BLaER1 (cell line): Measurements from ENCODE around the gene EFNB1.

Experiments
- H3K27ac ChIP-seq: shearing (Covaris generic); formaldehyde crosslinking; 2 replicates; pipeline ENCODE4 v1.8.1; 2022
- H3K27me3 ChIP-seq: shearing (Covaris generic); formaldehyde crosslinking; 2 replicates; pipeline ENCODE4 v1.8.1; 2022
- H3K36me3 ChIP-seq: shearing (Covaris generic); formaldehyde crosslinking; 2 replicates; pipeline ENCODE4 v1.8.1; 2022
- H3K4me1 ChIP-seq: shearing (Covaris generic); formaldehyde crosslinking; 2 replicates; pipeline ENCODE4 v1.8.1; 2022
- H3K4me2 ChIP-seq: shearing (Covaris generic); formaldehyde crosslinking; 2 replicates; pipeline ENCODE4 v1.8.1; 2022
- H3K4me3 ChIP-seq: shearing (Covaris generic); formaldehyde crosslinking; 2 replicates; pipeline ENCODE4 v1.8.1; 2022
- H3K9ac ChIP-seq: shearing (Covaris generic); formaldehyde crosslinking; 2 replicates; pipeline ENCODE4 v1.8.1; 2022
- H3K9me3 ChIP-seq: shearing (Covaris generic); formaldehyde crosslinking; 2 replicates; pipeline ENCODE4 v1.8.1; 2022
- H4K20me1 ChIP-seq: shearing (Covaris generic); formaldehyde crosslinking; 2 replicates; pipeline ENCODE4 v1.8.1; 2022
- Cebpa-rat ChIP-seq: shearing (Covaris generic); IDR thresholded peaks from 2 replicates; pipeline ENCODE4 v1.8.1; 2022

The EFNB1 gene

GRCh38 chrX:68826113-68826980, 2.5 kb upstream of the EFNB1 start:
- Histone ChIP-seq H3K4me1 (peaks cover 8% of the 10 kb centered on the region; the same call in 1 of the 2 replicates), H3K36me3 (no peaks in the 10 kb centered on the region), H3K27me3 (peaks cover 61% of the 10 kb centered on the region), H3K4me2 (no peak overlapping the region), H3K9ac (no peak overlapping the region), H3K27ac (no peak overlapping the region), H4K20me1 (peaks cover 19% of the 10 kb centered on the region), H3K9me3 (no peaks in the 10 kb centered on the region), H3K4me3 (no peak overlapping the region)
- TF ChIP-seq Cebpa-rat = no peak

DNA sequence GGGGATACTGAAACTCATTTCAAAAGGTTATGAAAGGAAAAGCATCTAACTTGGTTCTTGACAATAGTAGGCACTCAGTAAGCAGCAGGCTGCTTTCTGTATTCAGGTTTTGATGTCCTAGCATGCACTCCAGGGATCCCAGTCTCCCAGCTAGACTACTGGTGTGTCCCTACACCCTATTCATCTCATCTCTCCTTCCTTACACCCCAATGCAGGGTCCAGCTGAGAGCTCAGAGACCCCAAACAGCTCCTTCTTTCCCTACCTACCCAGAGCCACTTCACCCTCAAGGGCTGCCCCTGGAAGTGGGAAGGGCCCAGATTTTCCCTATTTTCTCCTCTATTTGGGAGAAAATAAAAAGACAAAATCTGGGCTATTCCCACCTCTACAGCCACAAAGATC, 1.6 kb upstream of the EFNB1 start:
- Histone ChIP-seq H3K4me2 (no peak overlapping the region), H3K4me1 (peaks cover 15% of the 10 kb centered on the region), H3K9me3 (no peaks in the 10 kb centered on the region), H4K20me1 (peaks cover 28% of the 10 kb centered on the region), H3K27ac (no peak overlapping the region), H3K9ac (no peak overlapping the region), H3K4me3 (no peak overlapping the region), H3K27me3 (peaks cover 63% of the 10 kb centered on the region), H3K36me3 (no peaks in the 10 kb centered on the region)
- TF ChIP-seq Cebpa-rat = no peak

DNA sequence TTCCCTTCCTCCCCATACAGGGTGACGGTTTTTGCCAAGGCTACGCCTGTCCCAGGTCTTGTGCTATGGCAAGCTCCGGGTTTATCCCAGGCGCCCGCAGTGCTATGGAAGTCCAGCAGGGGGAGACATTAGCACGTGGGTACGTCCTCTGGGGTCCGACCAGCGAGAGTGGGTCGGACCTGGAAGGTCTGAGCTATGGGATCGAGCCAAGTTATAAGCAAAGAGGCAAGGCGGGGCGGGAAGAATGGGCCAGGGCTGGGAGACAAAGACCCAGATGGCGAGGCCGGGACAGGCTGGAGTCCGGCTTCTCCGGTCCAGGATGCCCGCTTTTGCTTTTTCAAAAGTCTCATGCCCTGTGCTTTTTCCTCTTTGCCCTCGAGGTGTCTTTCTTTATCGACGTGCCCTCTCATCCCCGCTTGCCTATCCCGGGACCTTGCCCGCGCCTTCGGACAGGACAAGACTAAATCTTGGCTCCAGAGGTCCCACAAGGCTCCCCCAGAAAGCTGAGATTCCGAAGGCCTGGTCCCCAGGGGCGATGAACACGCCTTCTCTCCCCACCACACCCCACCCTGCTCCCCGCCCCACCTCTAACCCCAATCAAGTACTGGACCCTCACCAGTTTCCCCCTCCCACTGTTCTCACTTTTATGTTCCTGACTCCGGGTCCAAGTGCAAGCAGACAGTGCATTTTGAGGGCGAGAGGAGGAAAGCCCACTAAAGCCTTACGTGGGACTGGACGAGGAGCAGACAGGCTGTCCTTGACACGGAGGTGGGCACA, 785 bp upstream of the EFNB1 start:
- 0 out of 2 replicates have a peak overlapping the region, but pooled peaks have one; percentile 24 for H3K9ac ChIP-seq
- H3K4me1 ChIP-seq = peaks cover 23% of the 10 kb centered on the region
- H3K9me3 ChIP-seq = no peaks in the 10 kb centered on the region
- H3K36me3 ChIP-seq = no peaks in the 10 kb centered on the region
- H3K4me2 ChIP-seq = peak overlapping the region; percentile 83
- no peak overlapping the region for H3K27ac ChIP-seq
- no peak for TF ChIP-seq Cebpa-rat
- H4K20me1 ChIP-seq = peaks cover 36% of the 10 kb centered on the region
- peak overlapping the region; percentile 80 for H3K4me3 ChIP-seq
- H3K27me3 ChIP-seq = peaks cover 61% of the 10 kb centered on the region

- peaks cover 61% of the 10 kb centered on the region for H3K27me3 ChIP-seq
- TF ChIP-seq Cebpa-rat = no peak
- peaks cover 54% of the 10 kb centered on the region for H4K20me1 ChIP-seq
- H3K4me2 ChIP-seq = peak overlapping the region; percentile 83
- peak overlapping the region; percentile 85 for H3K9ac ChIP-seq
- peaks cover 41% of the 10 kb centered on the region for H3K4me1 ChIP-seq
- H3K9me3 ChIP-seq = no peaks in the 10 kb centered on the region
- no peaks in the 10 kb centered on the region for H3K36me3 ChIP-seq
- H3K4me3 ChIP-seq = peak overlapping the region; percentile 80
- peak overlapping the region; percentile 80 for H3K27ac ChIP-seq
Observed at GRCh38 chrX:68829582-68830418, 979 bp downstream of the EFNB1 start.

GRCh38 chrX:68830419-68831404, 1.9 kb downstream of the EFNB1 start:
- Histone ChIP-seq H3K27ac (peak overlapping the region; percentile 80), H4K20me1 (peaks cover 63% of the 10 kb centered on the region), H3K4me3 (peak overlapping the region; percentile 80), H3K9me3 (no peaks in the 10 kb centered on the region), H3K9ac (peak overlapping the region; percentile 85), H3K36me3 (no peaks in the 10 kb centered on the region), H3K4me1 (peaks cover 50% of the 10 kb centered on the region), H3K4me2 (peak overlapping the region; percentile 83), H3K27me3 (peaks cover 61% of the 10 kb centered on the region)
- no peak for TF ChIP-seq Cebpa-rat

GRCh38 chrX:68831405-68832100, 2.7 kb downstream of the EFNB1 start:
- Histone ChIP-seq H3K4me1 (peaks cover 58% of the 10 kb centered on the region), H3K4me2 (peak overlapping the region; percentile 83), H3K9me3 (no peaks in the 10 kb centered on the region), H3K27me3 (peaks cover 62% of the 10 kb centered on the region), H3K36me3 (no peaks in the 10 kb centered on the region), H3K4me3 (peak overlapping the region; percentile 80), H4K20me1 (peaks cover 71% of the 10 kb centered on the region), H3K9ac (peak overlapping the region; percentile 85), H3K27ac (0 out of 2 replicates have a peak overlapping the region, but pooled peaks have one; percentile 41)
- no peak for TF ChIP-seq Cebpa-rat

GRCh38 chrX:68832101-68832416, 3.2 kb downstream of the EFNB1 start:
- Histone ChIP-seq H3K27me3 (peaks cover 62% of the 10 kb centered on the region), H3K9me3 (no peaks in the 10 kb centered on the region), H3K9ac (peak overlapping the region; percentile 85), H3K27ac (peak overlapping the region; percentile 41), H3K4me1 (peaks cover 63% of the 10 kb centered on the region), H3K4me2 (peak overlapping the region; percentile 83), H3K4me3 (peak overlapping the region; percentile 80), H3K36me3 (no peaks in the 10 kb centered on the region), H4K20me1 (peaks cover 76% of the 10 kb centered on the region)
- TF ChIP-seq Cebpa-rat = no peak
